IPS DF 19.7 (cell line): ENCODE measurements around the gene FGFBP2.

Source experiments
- DNase-seq: peaks from one replicate; pipeline ENCODE4 v3.0.0-alpha.2; 2013; ENCODE audit warnings: low read depth, low spot score

The FGFBP2 gene, protein sequence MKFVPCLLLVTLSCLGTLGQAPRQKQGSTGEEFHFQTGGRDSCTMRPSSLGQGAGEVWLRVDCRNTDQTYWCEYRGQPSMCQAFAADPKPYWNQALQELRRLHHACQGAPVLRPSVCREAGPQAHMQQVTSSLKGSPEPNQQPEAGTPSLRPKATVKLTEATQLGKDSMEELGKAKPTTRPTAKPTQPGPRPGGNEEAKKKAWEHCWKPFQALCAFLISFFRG

DNA sequence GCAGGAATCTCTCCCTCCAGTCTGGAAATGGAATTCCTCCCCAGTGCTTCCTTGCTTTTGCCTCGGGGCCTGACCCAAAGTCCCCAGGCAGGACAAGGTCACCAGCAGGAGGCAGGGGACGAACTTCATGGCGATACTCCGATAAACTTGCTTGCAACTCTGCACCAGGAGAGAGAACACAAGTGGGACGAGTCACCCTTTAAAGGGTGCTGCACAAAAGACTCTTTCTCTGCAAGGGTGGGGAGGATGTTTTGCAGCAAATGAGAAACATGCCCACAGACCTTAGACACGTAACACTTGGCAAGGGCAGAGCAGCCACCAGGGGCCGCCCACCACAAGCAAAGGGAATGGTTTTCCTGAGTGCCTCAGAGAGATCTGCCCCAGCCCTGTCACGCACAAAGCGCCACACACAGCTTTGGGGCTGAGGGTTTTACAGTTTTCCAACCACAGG lies at the start of gene FGFBP2:
TSS of gene FGFBP2 (minus strand) at position 175 of the 451 bp plus-strand sequence. CDS start at position 129, 46 bp downstream.
- DNase-seq: no peak

DNA sequence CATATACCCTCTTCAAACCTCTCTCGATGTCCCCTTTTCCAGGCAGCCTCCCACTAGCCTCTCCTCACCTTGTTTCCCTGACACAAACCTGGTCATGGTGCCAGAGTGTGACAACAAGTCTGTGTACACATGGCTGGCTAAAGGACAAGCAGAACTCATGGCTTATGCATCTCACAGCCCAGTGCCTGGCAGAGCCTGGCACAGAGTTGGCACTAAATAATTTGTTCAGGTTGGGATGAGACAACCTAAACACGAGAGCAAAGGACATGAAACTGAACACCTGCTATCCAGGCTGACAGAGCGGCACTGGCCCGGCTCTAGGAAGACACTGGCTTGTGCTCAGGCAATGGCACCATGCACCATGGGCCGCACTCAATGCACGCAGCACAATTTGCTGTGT lies 48.2 kb upstream of the FGFBP2 start:
- DNase-seq: no peak

DNA sequence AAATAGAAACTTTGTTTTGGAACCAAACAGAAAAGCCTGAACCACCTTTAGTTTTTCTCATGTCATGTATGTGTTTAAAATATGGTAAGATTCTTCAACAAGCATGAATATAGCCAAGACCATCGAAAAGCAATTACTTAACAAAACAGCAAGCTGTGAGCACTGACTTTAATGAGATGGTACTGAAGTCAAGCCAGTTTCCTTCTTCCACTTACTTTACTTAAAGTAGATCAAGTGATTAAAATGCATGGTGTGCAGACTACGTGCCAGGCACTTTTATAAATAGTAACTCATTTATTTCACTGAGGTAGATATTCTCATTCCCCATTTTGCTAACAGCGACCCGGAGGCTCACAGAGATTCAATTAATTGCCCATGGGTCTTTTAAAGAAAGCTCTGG lies 46.2 kb upstream of the FGFBP2 start:
- no peak for DNase-seq

DNA sequence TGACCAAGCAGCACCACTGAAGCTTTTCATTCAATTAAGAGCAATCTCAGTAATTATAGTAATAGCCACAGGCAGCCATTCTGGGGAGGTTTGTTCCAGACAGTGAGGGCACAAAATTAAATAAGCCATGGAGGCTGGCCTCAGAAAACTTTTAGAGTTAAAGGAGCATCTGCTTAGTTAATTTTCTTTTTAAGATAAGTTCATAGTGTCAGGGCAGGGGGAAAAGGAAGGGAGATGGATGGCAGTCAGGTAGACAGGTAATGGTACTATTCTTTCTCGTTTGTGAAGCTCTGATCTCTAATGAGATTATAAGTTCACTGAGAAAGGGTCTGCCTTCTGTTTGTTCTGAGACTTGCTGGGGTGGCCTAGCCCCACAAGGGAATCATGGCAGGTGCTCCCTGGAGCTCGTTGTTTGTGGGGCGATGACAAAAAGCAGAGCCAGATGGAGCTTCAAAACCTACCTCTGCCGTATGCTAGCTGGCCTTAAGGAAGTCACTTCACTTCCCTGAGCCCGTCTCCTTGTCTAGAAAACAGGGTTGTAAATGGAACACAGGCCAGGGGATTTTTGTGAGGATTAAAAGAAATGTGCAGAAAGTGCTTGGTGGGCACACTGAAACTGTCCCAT lies 44.6 kb upstream of the FGFBP2 start:
- DNase-seq: no peak

DNA sequence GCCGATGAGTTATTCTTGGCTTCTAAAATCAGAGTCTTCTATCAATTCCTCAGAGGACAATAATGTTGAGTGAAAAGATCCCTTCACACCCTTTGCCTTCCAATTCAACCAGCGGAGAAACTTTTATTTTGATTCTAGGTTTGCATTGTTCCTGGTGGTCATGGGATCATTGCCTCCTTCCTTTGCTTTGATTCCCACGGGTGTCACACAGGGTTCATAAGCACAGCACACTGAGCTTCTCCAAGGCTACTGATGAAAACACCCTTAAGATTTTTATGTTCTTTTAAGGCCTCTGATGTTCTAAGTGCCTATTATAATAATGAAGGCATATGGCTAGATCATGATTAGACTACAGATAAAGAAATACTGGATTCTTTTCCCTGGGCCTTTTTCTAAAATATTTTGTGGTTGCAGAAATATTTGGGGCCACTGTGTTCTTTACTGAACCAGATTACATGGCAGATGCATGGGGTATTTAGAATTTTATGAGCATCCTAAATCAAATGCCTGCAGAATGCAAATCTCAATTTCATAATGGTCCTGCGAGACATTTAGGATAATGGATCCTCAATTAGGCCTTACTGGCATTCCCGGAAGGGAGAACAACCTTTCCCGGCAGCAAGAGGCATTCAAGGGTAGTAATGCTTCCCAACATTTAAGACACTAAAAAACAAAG lies 43.9 kb upstream of the FGFBP2 start:
- no peak for DNase-seq

DNA sequence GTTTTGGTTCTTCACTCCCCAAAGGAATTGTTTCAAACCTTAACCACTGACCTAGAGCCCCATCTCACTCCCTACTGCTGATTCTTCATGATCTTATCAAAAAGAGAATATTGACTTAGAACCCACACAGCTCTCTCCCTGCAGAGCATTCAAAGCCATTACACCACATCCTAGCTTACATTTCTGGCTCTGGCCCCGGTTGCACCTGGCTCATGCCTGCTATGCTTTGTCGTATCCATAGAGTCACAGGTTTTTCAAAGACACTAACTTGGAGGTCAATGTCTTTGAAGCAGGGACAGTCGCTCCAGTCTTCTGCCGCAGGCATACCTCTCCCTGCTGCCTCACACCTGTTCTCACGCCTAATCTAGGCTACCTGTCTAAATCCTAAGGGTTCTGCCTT lies 42.7 kb upstream of the FGFBP2 start:
- DNase-seq: no peak

DNA sequence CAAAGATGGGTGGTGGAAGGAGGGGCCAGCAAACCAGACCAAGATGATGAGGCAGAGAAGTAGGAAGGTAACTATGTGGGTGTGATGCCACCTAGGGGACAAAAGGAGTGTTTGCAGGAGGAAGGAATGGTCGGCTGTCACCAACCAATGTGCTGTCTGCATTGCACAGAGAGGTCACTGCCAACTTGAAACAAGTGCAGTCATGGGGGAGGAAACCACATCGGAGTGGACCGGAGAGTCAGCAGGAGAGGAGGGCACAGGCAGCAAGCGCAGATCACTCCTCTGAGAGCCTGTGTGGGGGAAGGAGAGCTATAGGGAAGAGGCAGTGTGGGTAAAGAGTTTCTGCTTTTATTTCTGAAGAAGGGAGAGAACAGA lies 38.5 kb upstream of the FGFBP2 start:
- DNase-seq: peak; percentile 74

DNA sequence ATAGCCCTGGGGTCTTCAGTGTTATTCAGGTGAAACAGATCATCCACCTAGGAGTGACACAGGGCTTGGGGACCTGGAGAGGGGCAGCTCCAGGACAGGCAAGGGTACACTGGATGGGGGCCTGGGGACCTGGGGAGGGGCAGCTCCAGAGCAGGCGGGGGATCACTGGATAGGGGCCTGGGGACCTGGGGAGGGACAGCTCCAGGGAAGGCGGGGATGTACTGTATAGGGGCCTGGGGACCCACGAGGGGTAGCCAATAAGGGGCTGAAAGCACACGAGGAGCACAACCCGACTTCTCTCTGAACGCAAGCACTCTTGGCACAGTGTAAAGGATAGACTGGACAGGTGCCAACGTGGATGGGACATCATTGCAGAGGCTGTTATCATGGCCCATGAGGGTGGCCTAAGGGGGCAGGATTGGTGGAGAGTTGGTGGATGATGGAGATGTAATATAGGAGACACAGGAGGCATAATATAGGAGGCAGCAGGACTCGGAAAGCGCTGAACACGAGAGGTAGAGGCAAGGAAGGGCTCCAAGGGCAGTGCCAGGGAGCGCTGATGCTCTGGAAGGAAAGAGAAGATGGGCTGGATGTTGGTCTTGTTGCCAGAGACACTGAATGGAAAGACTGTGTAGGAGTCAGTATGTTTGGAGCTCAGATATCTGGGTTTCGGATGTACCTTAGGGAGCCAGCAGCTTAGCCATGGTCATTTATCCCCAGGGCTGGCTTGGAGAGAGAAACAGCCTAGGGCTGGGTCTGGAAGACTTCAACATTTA lies 37.9 kb upstream of the FGFBP2 start:
- no peak for DNase-seq

DNA sequence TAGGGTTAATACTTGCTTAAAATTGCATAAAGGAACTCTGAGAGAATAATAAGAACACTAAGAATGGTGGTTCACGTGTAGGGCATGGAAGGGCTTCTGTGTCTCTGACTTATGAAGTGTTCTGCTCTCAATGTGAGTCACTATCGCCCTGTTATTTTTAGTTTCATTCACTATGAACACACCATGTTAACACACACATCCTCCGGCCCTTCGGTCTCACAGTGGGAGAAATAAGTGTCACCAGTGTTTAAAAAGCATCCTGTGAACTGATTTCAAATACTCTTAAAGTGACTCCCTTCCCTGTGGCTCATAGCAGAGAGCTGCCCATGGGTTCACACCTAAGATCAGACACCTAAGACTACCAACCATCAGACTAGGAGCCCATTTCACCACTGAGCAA lies 33.8 kb upstream of the FGFBP2 start:
- DNase-seq: no peak

DNA sequence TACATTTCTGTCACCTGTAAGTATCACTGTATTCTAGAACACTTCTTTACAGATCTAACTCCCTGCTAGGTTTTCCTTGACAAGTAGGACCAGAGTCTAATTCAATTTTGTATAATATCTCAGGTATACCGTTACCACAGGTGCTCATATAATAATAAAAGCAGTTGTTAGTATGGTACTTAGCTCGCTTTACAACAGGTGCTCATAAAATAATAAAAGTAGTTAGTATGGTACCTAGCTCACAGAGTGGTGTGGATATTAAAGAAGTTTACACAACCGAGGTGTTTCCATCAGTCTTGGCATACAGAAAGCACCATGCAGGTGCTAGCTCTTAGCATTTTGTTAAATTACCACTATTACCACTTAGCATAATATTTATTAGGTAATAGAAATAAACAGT lies 32.9 kb upstream of the FGFBP2 start:
- no peak for DNase-seq

DNA sequence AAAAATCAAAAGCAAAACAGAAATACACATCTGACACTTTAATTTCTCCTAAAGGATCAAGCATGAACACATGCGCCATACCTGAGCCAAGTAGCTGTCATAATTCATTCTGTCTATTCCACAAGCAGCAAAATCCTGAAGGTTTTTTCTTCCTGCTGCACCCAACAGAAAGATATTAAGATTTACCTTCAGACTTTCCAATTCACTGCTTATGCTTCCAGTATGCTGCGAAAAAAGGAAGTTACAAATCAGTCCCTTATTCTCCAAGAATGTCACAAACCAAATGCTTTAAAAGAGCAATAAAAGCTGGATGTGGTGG lies 29.2 kb upstream of the FGFBP2 start:
- DNase-seq: no peak

DNA sequence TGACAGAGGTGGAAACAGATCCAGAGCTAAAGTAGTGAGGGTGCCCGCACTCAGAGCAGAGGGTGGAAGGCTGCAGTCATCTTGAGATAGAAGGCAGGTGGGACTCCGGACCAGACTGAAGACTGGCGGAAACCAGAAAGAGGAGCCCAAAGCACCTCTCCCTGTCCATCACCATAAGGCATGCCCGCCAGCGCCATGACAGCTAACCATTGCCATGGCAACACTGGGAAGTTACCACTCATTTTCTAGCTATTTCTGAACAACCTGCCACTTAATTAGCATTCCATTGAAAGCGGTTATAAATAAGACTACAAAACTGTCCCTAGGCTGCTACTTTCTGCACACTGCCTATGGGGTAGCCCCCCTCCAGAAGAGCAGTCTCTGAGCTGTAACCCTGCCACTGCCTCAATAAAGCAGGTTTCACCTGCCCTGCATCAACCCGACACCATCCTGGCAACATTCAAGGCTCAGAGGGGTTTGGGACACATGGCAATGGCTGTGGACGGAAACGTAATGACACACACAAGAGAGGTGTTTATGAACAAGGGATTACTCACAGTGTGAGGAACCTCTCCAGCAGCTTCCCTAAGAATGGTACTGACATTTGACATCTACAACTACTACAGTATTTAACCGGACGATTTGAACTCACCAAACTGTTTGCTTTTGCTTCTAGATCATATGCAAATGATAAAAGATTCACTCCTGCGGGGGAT lies 27.8 kb upstream of the FGFBP2 start:
- no peak for DNase-seq

DNA sequence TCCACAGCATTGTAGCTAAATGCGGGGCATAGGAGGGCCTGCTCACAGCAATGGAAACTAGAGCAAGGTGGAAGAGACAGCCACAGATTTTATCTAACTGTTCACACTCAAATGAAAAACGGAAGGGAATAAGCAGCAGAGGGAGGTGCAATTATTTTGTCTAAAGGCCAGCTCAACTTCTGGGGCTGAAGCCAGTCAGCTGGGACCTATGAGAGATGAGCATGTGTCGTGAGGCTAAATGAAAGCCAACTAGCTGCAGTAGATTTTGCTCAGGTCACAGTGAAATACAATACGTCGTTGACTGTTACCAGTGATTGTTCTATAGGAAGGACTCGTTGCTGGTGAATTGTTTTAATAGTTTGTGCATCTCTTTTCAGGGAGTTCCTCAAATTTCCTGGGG lies 26.4 kb upstream of the FGFBP2 start:
- no peak for DNase-seq

DNA sequence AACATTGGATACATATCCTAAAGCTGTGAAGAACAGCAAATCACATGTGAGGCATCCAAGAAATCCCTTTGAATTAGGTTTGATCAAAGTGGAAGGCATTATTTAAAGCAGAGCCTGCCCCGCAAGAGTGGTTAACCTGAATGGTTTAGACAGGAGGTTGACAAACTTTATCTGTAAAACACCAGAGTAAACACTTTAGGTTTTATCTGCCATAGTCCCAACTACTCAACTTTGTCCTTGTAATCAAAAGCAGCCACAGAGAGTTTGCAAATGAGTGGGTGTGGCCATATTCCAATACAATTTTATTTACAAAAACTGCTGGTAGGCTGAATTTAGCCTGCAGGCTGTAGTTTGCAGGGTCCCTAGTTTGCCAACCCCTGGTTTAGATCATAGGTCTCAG lies 25.2 kb upstream of the FGFBP2 start:
- no peak for DNase-seq

DNA sequence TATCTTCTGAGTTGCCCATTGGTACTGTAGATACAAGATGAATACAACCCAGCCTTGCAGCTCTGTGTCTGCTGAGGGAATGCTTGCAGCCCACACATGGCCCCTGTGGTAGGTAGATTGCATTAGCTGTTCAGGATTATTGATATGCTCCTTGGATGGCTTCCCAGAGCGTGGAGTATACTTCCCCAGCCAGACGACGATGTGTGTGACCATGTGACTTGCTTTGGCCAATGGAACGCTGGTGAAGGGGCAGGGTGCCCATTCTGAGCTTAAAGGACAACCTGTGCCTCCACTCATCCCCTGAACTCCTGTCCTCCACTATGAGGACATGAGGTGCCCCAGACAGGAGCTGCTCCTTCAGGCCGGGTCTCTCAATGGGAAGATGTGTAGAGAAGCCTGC lies 23.9 kb upstream of the FGFBP2 start:
- DNase-seq: no peak

DNA sequence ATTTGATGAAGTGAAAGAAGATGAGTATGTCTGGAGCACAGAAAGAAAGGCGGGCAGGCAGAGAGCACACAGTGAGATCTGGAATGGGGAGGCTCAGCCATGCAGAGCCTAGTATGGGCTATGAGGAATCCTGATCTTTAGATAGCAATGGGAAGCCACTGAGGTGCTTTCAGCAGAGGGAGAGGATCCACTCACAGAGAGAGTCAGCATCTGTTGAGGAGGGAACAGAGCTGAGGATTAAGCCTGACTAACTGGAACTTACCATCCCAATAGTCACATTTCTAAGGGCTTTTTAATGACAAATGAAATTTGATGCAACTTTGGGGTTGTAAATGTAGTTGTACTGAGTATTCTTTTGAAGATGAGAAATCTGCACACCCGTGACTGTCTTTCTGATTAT lies 20.6 kb upstream of the FGFBP2 start:
- DNase-seq: no peak

DNA sequence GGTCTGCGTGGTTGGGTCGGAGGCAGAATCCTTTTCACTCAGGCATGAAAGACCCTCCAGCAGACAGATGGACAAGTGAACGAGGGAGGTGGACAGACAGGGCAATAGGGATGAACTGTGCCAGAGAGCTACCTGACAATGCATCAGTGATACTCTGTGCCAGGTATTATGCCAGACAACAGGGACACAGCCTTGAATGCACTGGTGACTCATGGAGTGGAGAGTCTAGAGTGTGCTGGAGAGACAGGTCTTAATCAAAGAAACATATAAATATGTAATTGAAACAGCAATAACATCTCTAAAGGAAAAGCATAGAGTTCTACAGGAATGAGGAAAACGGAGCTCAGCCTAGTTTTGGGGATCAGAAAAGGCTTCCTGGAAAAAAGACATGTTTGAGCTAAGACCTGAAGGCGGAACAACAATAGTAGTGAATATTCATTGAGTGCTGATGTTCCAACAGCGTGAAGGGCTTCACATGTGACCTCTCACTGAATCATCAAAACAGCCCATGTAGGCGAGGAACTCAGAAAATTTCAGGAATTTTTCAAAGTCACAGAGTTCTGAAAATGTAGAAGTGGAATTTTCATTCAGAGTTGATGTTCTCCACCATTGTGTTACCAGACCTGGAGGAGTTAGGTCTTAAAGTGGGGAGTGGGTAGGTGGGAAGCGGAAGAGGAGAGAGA lies 20.0 kb upstream of the FGFBP2 start:
- DNase-seq: no peak

DNA sequence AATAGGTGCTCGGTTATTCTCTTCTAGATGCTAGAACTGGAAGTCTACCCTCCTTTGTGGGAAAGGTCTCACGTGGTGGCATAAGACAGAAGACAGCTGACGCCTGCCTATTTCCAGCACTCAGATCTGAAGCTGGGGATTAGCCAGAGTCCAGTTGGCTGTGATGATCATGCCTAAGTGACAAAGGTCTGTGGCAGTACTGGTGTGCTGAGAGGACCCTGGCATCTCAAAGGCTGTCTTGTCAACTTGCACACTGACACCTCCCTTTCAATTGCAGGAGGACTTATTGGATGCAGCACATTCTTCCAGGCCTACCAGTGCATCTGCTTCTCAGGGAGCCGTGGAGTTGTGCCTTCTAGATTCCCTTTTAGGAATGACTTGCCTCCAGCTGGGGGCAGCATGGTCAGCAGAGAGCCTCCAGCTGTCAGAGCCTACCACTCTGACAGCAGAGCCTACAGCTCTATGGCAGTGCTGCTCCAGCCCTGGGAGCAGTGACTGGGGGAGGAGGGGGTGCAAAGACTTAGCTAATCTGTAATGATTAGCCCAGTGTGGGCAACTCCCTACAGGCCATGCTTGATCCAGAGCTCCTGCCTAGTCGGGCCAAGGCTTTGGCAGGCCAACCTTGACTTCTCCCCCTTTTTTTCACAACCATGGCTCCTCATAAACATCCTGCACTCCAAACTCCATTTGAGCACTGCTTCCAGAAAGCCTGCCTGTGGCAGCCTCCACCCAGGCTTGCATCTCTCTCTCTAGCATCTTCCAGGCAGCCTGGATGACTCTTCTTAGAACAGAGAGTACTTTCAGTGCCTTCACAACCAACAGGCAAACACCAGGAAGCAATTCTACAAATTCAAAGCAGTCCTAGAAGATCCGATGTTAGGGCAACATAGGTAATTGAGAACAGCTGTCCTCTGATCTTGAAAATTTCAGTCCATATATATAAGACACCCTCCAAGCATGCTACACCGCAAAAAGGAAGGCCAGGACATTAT lies 13.8 kb upstream of the FGFBP2 start:
- DNase-seq: no peak

DNA sequence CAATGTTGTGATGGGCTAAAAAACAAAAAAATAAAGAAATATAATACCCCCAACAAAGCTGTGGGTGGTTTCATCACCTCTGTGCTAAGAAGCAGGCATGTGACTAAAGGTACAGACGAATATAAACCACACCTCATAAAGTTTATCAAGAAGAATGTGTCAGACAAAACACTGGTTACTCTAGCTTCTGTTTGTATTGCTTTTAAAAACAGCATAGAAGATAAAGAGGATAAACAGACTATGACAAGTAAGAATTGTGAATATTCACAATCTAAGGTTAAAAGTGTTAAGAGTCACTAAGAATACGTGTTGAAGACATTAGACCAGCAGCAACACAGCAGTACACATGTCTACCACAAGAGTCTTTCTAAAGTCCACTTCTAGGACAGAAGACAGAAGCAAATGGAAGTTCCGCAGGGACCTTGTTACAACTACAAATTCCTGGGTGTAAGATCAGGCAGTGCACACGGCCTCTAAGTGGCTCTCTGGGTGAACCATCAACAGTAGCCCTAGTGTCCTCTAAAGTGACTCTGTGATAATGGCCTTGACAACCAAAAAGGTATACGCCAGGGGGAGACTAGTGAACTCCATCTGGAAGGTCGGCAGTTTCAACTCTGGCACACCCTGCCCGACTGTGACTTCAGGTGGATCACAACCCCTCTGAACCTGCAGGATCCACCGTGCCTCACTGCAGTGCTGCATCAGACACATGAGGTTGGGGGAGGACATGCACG lies 8.3 kb upstream of the FGFBP2 start:
- no peak for DNase-seq
